ENCODE data around the gene ANKRD49.

ANKRD49 gene

GRCh38 chr11:94545264-94546161 is 51.7 kb downstream of the ANKRD49 start:
- DNase-seq, result no peak

GRCh38 chr11:94546162-94546470 is 52.3 kb downstream of the ANKRD49 start:
- DNase-seq, result no peak

GRCh38 chr11:94546886-94547285 is 53.1 kb downstream of the ANKRD49 start:
- no peak for DNase-seq

GRCh38 chr11:94549146-94549545 is 55.4 kb downstream of the ANKRD49 start:
- DNase-seq, result no peak

All from NCI-H146 (cell line).